SK-N-SH (cell line): Measurements from ENCODE around the gene SLC37A3. TPM values are rescaled to one million over a fixed set of nuclear protein-coding genes. Genes with fewer than 3 reads are reported as not detected.

Experiments used
- CTCF ChIA-PET: fragments of 300-600, 350-600 bp; formaldehyde crosslinking; extraction: SDS; loops from one replicate; lab custom pipeline; 2021; lab: Yijun Ruan, JAX
- POLR2A ChIA-PET: fragments of 350-600 bp; sonication (Branson Sonifier 250); formaldehyde crosslinking; extraction: SDS; loops from one replicate; lab custom pipeline; 2020; ENCODE audit warnings: antibody characterized with exemption, inconsistent platforms; lab: Yijun Ruan, JAX
- DNase-seq: peaks from one replicate; pipeline ENCODE4 v3.0.0; 2012
- H2AFZ ChIP-seq: fragments of 200-600 bp; sonication (generic); 2 replicates; pipeline ENCODE4 v1.8.1; 2016; ENCODE audit warnings: antibody characterized with exemption, mild to moderate bottlenecking, low read depth
- H3F3A ChIP-seq: fragments of 200-600 bp; sonication (generic); replicated peaks from 2 replicates; pipeline ENCODE3; 2016; ENCODE audit warnings: antibody characterized with exemption, mild to moderate bottlenecking; ENCODE audit not compliant: insufficient read depth
- H3K27ac ChIP-seq, 2 experiments: fragments of 200-500 bp in 1 of 2; fragments of 200-600 bp in 1 of 2; sonication (Bioruptor generic) in 1 of 2; sonication (generic), shearing (Covaris generic) in 1 of 2; 2 replicates each; pipeline versions ENCODE4 v1.5.1 to v1.6.1; 2014 to 2016; ENCODE audit warnings: low read depth in 2 of 2, inconsistent platforms in 1 of 2, low read length in 1 of 2, mild to moderate bottlenecking in 1 of 2, mixed read lengths in 1 of 2
- H3K27me3 ChIP-seq: fragments of 200-600 bp; sonication (generic), shearing (Covaris generic); 2 replicates; pipeline ENCODE4 v1.6.1; 2016; ENCODE audit warnings: mixed run types; ENCODE audit not compliant: insufficient read depth
- H3K36me3 ChIP-seq, 2 experiments: fragments of 200-500 bp in 1 of 2; fragments of 200-600 bp in 1 of 2; sonication (Bioruptor generic) in 1 of 2; sonication (generic) in 1 of 2; replicated peaks in 1 of 2; 2 replicates each; pipeline versions ENCODE3 to v1.5.1; 2014 to 2016; ENCODE audit warnings: low read length in 1 of 2, mild to moderate bottlenecking in 1 of 2; ENCODE audit not compliant: insufficient read depth in 2 of 2, control insufficient read depth in 1 of 2
- H3K4me1 ChIP-seq, 2 experiments: fragments of 200-500 bp in 1 of 2; fragments of 200-600 bp in 1 of 2; sonication (Bioruptor generic) in 1 of 2; sonication (generic), shearing (Covaris generic) in 1 of 2; 2 replicates each; pipeline versions ENCODE4 v1.5.1 to v1.6.1; 2014 to 2016; ENCODE audit warnings: low read depth in 1 of 2, low read length in 1 of 2, mixed run types in 1 of 2; ENCODE audit not compliant: insufficient read depth in 2 of 2, control insufficient read depth in 1 of 2
- H3K4me2 ChIP-seq: fragments of 200-600 bp; sonication (generic), shearing (Covaris generic); 2 replicates; pipeline ENCODE4 v1.6.1; 2017; ENCODE audit warnings: mixed run types
- H3K4me3 ChIP-seq, 2 experiments: fragments of 200-500 bp in 1 of 2; fragments of 200-600 bp in 1 of 2; sonication (Bioruptor generic) in 1 of 2; sonication (generic), shearing (Covaris generic) in 1 of 2; 2 replicates each; pipeline versions ENCODE4 v1.5.1 to v1.8.1; 2014 to 2016; ENCODE audit warnings: low read depth in 2 of 2, inconsistent platforms in 1 of 2, low read length in 1 of 2, mild to moderate bottlenecking in 1 of 2, mixed read lengths in 1 of 2, moderate library complexity in 1 of 2
- H3K79me2 ChIP-seq: fragments of 200-600 bp; sonication (generic); 2 replicates; pipeline ENCODE4 v1.8.1; 2017; ENCODE audit warnings: mild to moderate bottlenecking; ENCODE audit not compliant: insufficient read depth
- H3K9ac ChIP-seq: fragments of 200-600 bp; sonication (generic); 2 replicates; pipeline ENCODE4 v1.6.1; 2017; ENCODE audit warnings: mixed run types
- H3K9me2 ChIP-seq: fragments of 200-600 bp; sonication (generic); 2 replicates; pipeline ENCODE4 v1.6.1; 2017; ENCODE audit warnings: mixed run types
- H3K9me3 ChIP-seq: fragments of 200-600 bp; sonication (generic); 2 replicates; pipeline ENCODE4 v1.6.1; 2017; ENCODE audit warnings: mixed run types, mild to moderate bottlenecking, moderate library complexity
- H4K20me1 ChIP-seq: fragments of 200-600 bp; sonication (generic); 2 replicates; pipeline ENCODE4 v1.6.1; 2017; ENCODE audit warnings: mild to moderate bottlenecking, mixed run types; ENCODE audit not compliant: insufficient read depth
- EZH2phosphoT487 ChIP-seq: fragments of 200-600 bp; sonication (generic); IDR thresholded peaks from 2 replicates; pipeline ENCODE4 v1.6.1; 2017; ENCODE audit warnings: low read depth, mixed run types, mild to moderate bottlenecking, antibody characterized with exemption, moderate library complexity, borderline replicate concordance
- FOXJ3 ChIP-seq: sonication (generic); formaldehyde crosslinking; IDR thresholded peaks from 2 replicates; pipeline ENCODE4 v1.5.1; 2020; ENCODE audit warnings: mild to moderate bottlenecking, missing genetic modification reagents
- POLR2AphosphoS5 ChIP-seq: IDR thresholded peaks from 2 replicates; pipeline ENCODE4 v1.6.1; 2012; ENCODE audit warnings: low read depth, low read length
- RFX5 ChIP-seq: IDR thresholded peaks from 2 replicates; pipeline ENCODE4 v1.6.1; 2012; ENCODE audit warnings: mild to moderate bottlenecking, improper control_type of control experiment, low read length
- USF2 ChIP-seq: fragments of 150-350 bp; IDR thresholded peaks from 2 replicates; pipeline ENCODE4 v1.6.1; 2017; ENCODE audit warnings: antibody characterized with exemption, low read length, low read depth, borderline replicate concordance
- YY1 ChIP-seq: IDR thresholded peaks from 2 replicates; pipeline ENCODE4 v1.4.0; 2012; ENCODE audit warnings: low read depth, mild to moderate bottlenecking
- WGBS: methylation state at CpG from one replicate; pipeline ENCODE4 v1.1.6; 2017; ENCODE audit warnings: low lambda C conversion rate; 5-methylcytosine and 5-hydroxymethylcytosine counted together
- polyA plus RNA-seq, 3 experiments: library from polyadenylated mRNA; depleted of rRNA; stranded (reverse); fragments of >200 nt; gene quantifications; 2 replicates each; pipeline ENCODE4 v1.2.3, GENCODE V29; 2012

The SLC37A3 gene
- polyA plus RNA-seq, 1 of the 3 experiments (the other 2 are of a cell fraction) = 53.3 TPM

- DNase-seq = no peak
- TF ChIP-seq USF2 (no peak), EZH2phosphoT487 (no peak), YY1 (no peak), FOXJ3 (no peak), POLR2AphosphoS5 (no peak), RFX5 (no peak)
- TF ChIP-seq, all 33 proteins: peak for 0
- no peaks in the 10 kb centered on the region for H3F3A ChIP-seq
- no peaks in the 10 kb centered on the region for H3K36me3 ChIP-seq
- peaks cover 18% of the 10 kb centered on the region; the same call in 1 of the 2 replicates for H3K27me3 ChIP-seq
- no peak overlapping the region for H3K27ac ChIP-seq
- ChIA-PET CTCF (interaction anchor here (1.0 to 2.5 kb wide), 2 partner anchors 13 to 227 kb away, joined by 3 to 7 read pairs; no protein-coding TSS in a partner anchor), POLR2A (no interaction called here)
- no peak overlapping the region for H3K4me3 ChIP-seq
- no peaks in the 10 kb centered on the region for H3K9me3 ChIP-seq
- no peak overlapping the region for H2AFZ ChIP-seq
- no peak overlapping the region for H3K4me2 ChIP-seq
- WGBS = 85% methylated on average over 6 of the region's 6 CpGs
- H3K4me1 ChIP-seq = no peaks in the 10 kb centered on the region
- no peaks in the 10 kb centered on the region for H3K9me2 ChIP-seq
- no peak overlapping the region for H3K9ac ChIP-seq
- no peaks in the 10 kb centered on the region for H3K79me2 ChIP-seq
- no peaks in the 10 kb centered on the region for H4K20me1 ChIP-seq
Measured at GRCh38 chr7:140426130-140426529, 27.8 kb upstream of the SLC37A3 start.

DNA sequence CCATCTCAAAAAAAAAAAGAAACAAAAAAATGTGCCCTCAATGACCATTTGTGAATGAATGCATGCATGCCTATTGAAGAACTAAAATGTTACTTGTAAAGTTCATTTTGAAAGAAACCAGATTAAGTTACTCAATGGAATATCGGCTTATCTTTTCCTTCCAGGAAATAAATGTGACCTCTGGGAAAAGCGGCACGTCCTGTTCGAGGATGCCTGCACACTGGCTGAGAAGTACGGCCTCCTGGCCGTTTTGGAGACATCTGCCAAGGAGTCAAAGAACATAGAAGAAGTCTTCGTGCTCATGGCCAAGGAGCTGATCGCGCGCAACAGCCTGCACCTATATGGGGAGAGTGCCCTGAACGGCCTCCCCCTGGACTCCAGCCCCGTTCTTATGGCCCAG lies 27.4 kb upstream of the SLC37A3 start:
- H3K9me2 ChIP-seq = no peaks in the 10 kb centered on the region
- POLR2A ChIA-PET = no interaction called here
- no peaks in the 10 kb centered on the region for H3K9me3 ChIP-seq
- DNase-seq = no peak
- no peak overlapping the region for H3K27ac ChIP-seq
- H3K27me3 ChIP-seq = peaks cover 18% of the 10 kb centered on the region; the same call in 1 of the 2 replicates
- no peak for TF ChIP-seq RFX5
- TF ChIP-seq, all 33 proteins: peak for 0
- Histone ChIP-seq H3K79me2 (no peaks in the 10 kb centered on the region), H3K9ac (no peak overlapping the region), H2AFZ (no peak overlapping the region), H3K4me2 (no peak overlapping the region), H3K4me3 (no peak overlapping the region), H3F3A (no peaks in the 10 kb centered on the region), H3K4me1 (no peaks in the 10 kb centered on the region), H4K20me1 (no peaks in the 10 kb centered on the region), H3K36me3 (no peaks in the 10 kb centered on the region)
- CTCF ChIA-PET = interaction anchor here (1.4 to 2.5 kb wide), 2 partner anchors 13 to 228 kb away, joined by 4 to 7 read pairs; no protein-coding TSS in a partner anchor
- 71% methylated on average over 12 of the region's 12 CpGs for WGBS

GRCh38 chr7:140423501-140423900 lies 25.2 kb upstream of the SLC37A3 start:
- no peaks in the 10 kb centered on the region for H3K9me2 ChIP-seq
- no peak overlapping the region for H3K9ac ChIP-seq
- no peak for DNase-seq
- CTCF ChIA-PET = interaction anchor here (0.6 kb wide), 2 partner anchors 126 to 135 kb away, joined by 3 to 4 read pairs; no protein-coding TSS in a partner anchor
- no peaks in the 10 kb centered on the region for H3K36me3 ChIP-seq
- H4K20me1 ChIP-seq = no peaks in the 10 kb centered on the region
- POLR2A ChIA-PET = no interaction called here
- H3K9me3 ChIP-seq = no peaks in the 10 kb centered on the region
- no peaks in the 10 kb centered on the region for H3F3A ChIP-seq
- no peak for TF ChIP-seq FOXJ3
- no peak overlapping the region for H2AFZ ChIP-seq
- H3K79me2 ChIP-seq = no peaks in the 10 kb centered on the region
- H3K4me1 ChIP-seq = no peaks in the 10 kb centered on the region
- no peak overlapping the region for H3K4me2 ChIP-seq
- 84% methylated on average over 3 of the region's 3 CpGs for WGBS
- H3K4me3 ChIP-seq = no peak overlapping the region
- peaks cover 27% of the 10 kb centered on the region; the same call in 1 of the 2 replicates for H3K27me3 ChIP-seq
- no peak overlapping the region for H3K27ac ChIP-seq
